ENCODE data around the gene FRMD4A. TPM values are rescaled to one million over a fixed set of nuclear protein-coding genes. Genes with fewer than 3 reads are reported as not detected.

The FRMD4A gene
- total RNA-seq, 1 experiment from 2014 or later: 19.6 TPM

- H2BK15ac ChIP-seq (ENCODE audit: low read depth, low read length): no peak overlapping the region
- H3K9ac ChIP-seq (ENCODE audit: extremely low read depth, insufficient read length, low read length): no peak overlapping the region
These were observed 572.0 kb downstream of the FRMD4A start for GRCh38 chr10:13758756-13759155.

More at GRCh38 chr10:13758756-13759155, 572.0 kb downstream of the FRMD4A start:
- no peaks in the 10 kb centered on the region for H3K36me3 Mint-ChIP-seq (ENCODE audit: insufficient read depth in 1 of 3, low read depth in 3 of 3)
- no peak for DNase-seq
- Histone ChIP-seq H3K18ac (ENCODE audit: insufficient read length, low read depth, low read length) (no peak overlapping the region), H3K9me3 (ENCODE audit: control insufficient read depth, low read depth, low read length) (no peaks in the 10 kb centered on the region), H3K4ac (ENCODE audit: low read depth, low read length) (no peak overlapping the region), H3K14ac (ENCODE audit: insufficient read depth, low read length) (no peak overlapping the region), H3K79me1 (ENCODE audit: insufficient read depth, low read depth, low read length, poor library complexity, severe bottlenecking) (no peaks in the 10 kb centered on the region), H4K5ac (ENCODE audit: insufficient read length, low read depth, low read length) (no peak overlapping the region), H3T11ph (ENCODE audit: low read length) (no peak overlapping the region), H3K23me2 (ENCODE audit: insufficient read length, low read depth, low read length, poor library complexity, severe bottlenecking) (no peaks in the 10 kb centered on the region), H2AK5ac (ENCODE audit: insufficient read length, low read length) (no peak overlapping the region), H3K27ac (ENCODE audit: insufficient read length, low read depth, low read length) (peak overlapping the region; percentile 80), H4K91ac (ENCODE audit: insufficient read length, low read depth, low read length) (no peak overlapping the region), H3K27me3 (ENCODE audit: insufficient read depth, low read length) (no peaks in the 10 kb centered on the region), H2BK120ac (ENCODE audit: low read depth, low read length, poor library complexity, severe bottlenecking) (no peak overlapping the region), H3K56ac (ENCODE audit: insufficient read length, low read depth, low read length) (no peak overlapping the region), H2BK20ac (ENCODE audit: low read depth, low read length, poor library complexity, severe bottlenecking) (peak overlapping the region; percentile 46), H2BK5ac (ENCODE audit: insufficient read length, low read length) (no peak overlapping the region), H2AFZ (ENCODE audit: low read length) (no peak overlapping the region), H3K4me2 (ENCODE audit: insufficient read depth, insufficient read length, low read length) (peak overlapping the region; percentile 5), H4K20me1 (ENCODE audit: control insufficient read depth, insufficient read depth, insufficient read length) (no peaks in the 10 kb centered on the region), H3K4me1 (ENCODE audit: insufficient read depth, low read length) (peaks cover 10% of the 10 kb centered on the region), H3K79me2 (ENCODE audit: insufficient read depth, low read length) (no peaks in the 10 kb centered on the region), H3K23ac (ENCODE audit: insufficient read length, low read depth, low read length) (no peak overlapping the region), H2BK12ac (ENCODE audit: insufficient read length, low read depth, low read length) (no peak overlapping the region), H4K8ac (replicated peaks; ENCODE audit: insufficient read length, low read depth, low read length) (no peak overlapping the region)
- H3K27me3 Mint-ChIP-seq (ENCODE audit: low read depth): no peaks in the 10 kb centered on the region
- TF ChIP-seq CTCF (conservative IDR thresholded peaks at IDR 0.05): no peak
- H3K27ac Mint-ChIP-seq: peak overlapping the region; percentile 88 to 98 (median 96); a peak in 6 of 7 replicates
- H3K4me3 Mint-ChIP-seq: peak overlapping the region in 1 of 2 experiments; percentile 10; a peak in 1 of 5 replicates
- no CpG with 5 or more reads among the region's 5 CpGs for WGBS (ENCODE audit: extremely low coverage, insufficient read length, low lambda C conversion rate)
- H3K9me3 Mint-ChIP-seq: no peaks in the 10 kb centered on the region
- H3K4me1 Mint-ChIP-seq: peaks cover 37 to 39% of the 10 kb centered on the region in 2 experiments

Measured in H9 (cell line).